GM21360 (cell line): Measurements from ENCODE around the gene FAM107B.

Source experiments
- ATAC-seq: cut with Tn5 transposase; IDR thresholded peaks from one replicate; pipeline ENCODE4 v1.9.1; 2021; ENCODE audit warnings: mild to moderate bottlenecking, moderate library complexity; ENCODE audit not compliant: unreplicated experiment

The FAM107B gene

GRCh38 chr10:14779001-14779651 is 4.4 kb upstream of the FAM107B start:
- ATAC-seq: no peak

GRCh38 chr10:14776546-14776945 is 1.8 kb upstream of the FAM107B start:
- no peak for ATAC-seq

DNA sequence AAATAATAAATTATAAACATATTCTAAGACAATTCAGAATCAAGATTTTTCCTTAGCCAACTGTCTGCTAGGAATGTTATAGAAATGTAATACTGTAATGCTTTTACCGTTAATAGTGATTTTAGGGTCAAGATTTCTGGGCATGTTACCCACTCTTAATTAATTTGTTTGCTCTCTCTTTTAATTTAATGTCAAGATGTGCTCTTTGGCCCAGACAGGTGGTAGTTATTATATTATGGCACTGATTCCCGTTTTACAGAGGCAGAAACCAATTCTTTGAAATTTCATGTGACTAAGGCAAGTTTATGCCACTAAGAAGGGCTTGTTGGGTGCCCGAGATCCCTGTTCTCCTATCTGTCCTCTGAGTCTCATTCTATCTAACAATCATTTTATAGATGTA is 959 bp upstream of the FAM107B start:
- no peak for ATAC-seq

DNA sequence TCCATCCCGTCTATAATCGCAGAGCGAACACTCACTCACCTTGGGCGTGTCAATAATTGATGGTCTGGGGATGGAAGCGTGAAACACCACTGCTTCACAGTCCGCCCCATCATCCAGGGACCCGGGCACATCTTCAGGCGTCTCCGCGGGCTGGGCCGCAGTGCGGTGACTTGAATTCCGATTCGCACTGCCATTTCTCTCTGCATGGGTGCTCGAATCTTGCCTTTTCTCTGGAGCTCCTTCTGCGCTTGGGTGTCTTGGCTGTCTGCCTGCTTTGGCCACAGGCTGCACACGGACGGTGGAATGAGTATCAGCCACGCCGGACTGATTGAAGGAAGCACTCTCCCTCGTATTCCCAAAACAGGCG is 500 bp downstream of the FAM107B start:
- ATAC-seq: no peak

DNA sequence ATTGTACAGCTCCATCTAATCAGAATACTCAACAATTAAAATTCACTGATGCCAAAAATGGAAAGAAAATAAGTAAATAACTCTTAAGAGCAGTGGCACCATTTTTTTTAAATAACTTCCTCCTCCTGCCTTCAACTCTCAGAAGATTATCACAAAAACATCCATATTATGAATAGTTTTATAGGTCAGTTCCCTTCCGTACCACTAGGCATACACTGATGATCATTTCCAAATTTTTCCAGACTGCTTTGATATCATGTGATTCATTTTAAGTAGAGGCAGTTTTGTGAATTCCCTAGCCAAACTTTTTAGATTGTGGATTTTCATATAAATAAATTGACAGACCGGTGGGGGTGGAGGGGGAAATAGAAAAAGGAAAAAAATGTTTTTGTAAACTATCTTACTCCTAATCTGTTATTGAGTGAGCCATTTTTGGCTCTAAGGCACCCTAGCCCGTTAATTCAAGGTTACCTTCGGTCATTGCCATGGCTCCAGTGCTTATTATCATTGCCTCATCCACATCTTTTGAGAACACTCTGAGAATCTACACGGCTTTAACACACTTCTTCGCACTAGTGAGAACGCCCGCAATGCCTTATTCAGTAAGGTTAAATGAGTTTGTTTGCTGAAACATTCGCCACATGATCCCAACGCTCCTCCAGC is 1.0 kb downstream of the FAM107B start:
- ATAC-seq: no peak

- no peak for ATAC-seq
These were observed 2.3 kb downstream of the FAM107B start for GRCh38 chr10:14772399-14772798.

DNA sequence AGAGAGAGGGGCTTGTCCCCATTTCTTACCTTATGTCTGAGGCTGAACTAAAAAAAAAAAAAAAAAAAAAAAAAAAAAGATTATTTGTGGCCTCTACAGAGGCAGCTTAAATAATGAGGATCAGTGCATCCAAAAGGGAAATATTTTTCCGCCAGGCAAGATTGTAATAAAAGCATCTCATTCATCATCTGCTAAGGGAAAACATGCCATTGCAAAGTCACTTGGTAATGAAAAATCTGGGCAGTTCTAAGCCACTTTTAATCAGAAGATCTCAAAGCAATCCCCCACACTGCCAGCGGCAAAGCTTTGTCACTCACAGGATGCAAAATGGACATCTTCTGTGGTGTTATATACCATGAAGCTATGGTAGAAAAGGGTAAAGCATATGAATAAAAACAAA is 3.8 kb downstream of the FAM107B start:
- ATAC-seq: no peak

- ATAC-seq: no peak
These were observed 13.3 kb downstream of the FAM107B start for GRCh38 chr10:14761372-14761771.

DNA sequence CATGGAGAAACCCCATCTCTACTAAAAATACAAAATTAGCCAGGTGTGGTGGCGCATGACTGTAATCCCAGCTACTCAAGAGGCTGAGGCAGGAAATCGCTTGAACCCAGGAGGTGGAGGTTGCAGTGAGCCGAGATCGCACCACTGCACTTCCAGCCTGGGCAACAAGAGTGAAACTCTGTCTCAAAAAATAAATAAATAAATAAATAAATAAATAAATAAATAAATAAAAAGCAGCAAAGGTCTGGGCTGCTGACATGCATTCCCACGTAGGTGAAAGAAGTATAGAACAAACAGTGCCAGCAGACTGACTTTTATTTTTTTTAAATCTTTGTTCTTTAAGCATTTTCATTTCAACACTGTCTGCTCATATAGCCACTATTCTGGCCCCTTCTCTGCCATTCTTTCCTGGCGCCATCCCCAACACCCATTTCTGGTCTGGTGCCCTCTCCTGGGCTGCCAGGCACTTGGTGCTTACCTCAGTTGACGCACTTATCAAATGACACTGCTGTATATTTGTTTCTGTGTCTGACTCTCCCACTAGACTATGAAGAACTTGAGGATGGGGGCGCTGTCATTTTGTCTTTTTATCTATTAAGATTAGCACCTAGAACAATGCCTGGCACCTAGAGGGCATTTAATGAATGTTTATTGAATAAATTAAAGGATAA is 15.6 kb downstream of the FAM107B start:
- ATAC-seq: no peak

DNA sequence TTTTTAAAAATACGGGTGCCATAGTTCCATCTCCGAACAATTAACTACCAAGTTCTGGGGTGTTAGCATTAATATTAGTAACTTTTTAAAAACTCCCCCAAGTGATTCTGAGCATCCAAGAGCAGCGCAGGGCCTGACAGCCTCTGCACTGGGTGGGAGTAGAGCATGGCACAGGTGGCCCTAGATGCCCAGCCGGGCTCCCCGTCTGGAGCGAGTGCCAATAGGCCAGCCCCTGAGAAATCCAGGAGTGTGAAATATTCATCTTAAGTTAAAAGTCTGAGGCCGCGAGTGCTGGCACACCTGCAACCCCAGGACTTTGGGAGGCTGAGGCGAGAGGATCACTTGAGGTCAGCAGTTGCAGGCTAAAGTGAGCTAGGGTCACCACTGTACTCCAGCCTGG is 16.2 kb downstream of the FAM107B start:
- ATAC-seq: no peak

DNA sequence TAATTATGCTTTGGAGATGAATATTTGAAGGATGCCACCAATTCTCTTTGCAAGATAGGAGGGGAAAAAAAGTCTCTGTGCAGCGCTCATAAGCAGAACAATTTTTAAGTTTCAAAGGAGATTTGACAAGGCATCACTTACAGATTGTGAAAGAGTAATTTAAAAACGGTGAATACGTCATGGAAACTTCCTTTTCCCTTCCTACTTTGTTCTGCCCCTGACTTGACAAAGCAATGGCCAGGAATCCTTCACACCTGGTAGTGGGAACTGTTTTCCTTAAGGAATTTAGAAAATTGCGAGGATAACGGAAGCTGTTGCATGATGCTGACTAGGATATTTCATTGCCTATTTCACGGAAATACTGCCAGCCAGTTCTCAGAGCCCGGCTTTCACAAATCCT is 16.7 kb downstream of the FAM107B start:
- ATAC-seq: no peak

DNA sequence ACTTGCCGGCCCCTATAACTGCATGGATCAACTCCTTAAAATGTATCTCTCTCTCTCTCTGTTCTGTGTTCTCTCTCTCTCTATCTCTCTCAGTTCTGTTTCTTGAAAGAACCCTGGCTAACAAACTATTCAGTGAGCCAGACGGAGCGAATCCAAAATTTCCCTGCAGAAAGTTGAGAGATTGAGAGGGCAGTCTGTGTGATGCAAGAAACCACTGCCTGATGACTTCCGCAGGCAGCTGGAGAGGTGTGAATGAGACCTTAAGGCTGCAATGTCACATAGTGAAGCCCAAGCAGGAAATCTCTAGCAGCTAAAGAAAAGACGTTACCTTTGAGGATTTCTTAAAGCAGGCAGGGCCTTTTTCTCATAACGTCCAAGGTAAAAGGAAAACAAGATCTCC is 17.3 kb downstream of the FAM107B start:
- no peak for ATAC-seq

- no peak for ATAC-seq
These were observed 21.3 kb downstream of the FAM107B start for GRCh38 chr10:14753441-14753840.

DNA sequence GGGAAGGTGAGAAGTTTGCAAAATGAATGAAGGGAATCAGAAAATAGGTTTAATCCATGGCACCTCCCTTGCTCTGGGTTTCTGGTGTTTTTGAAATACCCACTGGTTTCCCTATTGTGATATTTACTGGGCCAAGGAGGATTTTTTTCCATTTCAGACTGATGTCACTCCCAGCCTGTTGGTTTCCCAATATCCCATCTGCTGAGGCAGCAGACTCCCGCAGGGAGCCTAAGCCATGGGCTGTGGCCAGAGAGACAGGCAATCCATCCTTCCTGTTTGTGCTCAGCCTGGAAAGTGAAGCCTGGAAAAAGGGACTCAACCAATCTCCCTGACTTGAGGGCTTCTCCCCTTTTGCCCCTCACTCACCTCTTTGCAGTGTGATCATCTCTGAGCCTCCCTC is 22.8 kb downstream of the FAM107B start:
- no peak for ATAC-seq

DNA sequence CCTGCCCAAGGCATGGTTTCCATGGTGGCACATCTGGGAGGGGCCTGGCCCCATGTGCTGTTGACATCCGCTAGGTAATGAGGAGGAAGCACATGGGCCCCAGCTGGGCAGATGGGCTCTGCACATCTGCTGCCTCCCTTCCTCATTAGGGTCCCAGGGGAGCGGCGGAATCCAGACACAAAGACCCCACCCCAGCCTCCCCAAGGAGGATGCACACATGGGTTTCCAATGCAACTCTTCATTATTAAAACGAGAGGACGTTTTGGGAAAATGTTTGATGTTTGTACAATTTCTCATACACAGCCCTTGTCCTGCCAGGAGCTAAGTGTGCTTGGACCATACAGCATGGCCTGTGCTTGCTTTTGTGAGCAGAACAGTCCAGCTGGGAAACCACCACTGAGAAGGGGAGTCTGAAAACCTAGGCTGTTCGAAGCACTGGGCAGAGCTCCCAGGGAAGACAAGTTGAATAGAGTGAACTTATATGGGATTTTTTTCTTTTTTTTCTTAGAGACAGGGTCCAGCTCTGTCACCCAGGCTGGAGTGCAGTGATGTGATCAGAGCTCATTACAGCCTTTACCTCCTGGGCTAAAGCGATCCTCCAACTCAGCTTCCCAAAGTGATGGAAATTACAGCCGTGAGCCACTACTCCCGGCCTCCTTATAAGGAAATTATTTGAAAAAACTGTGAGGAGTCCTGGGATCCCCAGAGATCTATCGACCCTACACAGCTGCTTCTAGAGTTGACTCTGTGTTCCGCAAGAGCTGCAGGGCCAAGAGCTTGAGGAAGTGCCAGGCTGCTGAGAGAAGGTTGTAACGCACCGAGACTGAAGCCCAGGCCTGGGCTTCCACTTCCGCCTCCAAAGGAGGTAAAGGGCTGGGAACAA is 23.4 kb downstream of the FAM107B start:
- ATAC-seq: no peak

DNA sequence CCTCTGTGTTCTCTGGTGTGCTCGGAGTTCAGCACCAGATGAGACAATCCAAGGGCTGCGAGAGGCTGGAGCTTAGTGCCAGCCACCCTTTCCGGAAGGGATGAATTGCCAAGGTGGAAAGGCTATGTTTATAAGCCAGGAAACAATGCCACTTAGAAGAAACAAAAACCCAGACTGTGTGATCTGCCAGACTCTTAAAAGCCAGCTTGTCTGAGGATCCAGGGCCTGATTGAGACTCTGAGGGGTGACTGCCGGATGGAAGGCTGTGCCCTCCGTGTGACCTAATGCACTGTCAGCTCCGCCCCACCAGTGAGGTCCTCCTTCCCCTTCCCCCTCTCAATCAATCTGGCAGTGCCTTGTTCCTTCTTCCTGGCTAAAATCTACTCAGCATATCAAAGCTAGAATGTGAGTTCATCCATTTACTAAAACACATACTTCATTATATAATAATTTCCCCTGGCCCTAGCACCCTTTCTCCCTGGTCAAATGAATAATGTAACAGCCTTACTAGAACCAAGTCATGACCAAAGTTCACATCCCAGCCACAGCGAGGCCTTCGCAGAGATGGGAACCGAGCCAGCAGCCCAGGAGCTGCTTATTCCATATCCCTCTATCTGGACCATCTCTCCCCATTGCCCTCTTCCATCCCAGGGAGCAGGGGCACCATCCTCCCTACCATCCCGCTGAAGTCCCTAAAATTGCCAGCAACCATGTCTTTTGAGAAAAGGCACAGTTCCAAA is 25.5 kb downstream of the FAM107B start:
- no peak for ATAC-seq

DNA sequence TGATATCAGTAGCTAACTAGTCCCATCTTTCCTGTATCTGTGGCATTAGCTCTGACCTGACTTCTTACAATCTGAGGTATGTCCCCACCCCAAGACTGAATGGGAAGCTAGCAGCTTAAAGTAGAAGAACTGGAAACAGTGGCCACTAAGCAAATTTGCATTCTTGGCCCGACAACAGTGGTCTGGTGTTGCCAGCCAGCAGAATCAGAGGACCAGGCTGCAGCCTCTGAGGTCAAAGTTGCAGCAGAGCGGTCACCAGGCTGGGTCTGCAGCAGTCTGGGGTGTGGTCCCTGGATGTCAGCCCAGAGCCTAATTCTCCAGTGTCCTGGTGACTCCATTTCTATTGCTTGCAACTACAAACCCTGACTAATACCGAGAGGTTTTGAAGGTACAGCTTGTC is 26.3 kb downstream of the FAM107B start:
- no peak for ATAC-seq

DNA sequence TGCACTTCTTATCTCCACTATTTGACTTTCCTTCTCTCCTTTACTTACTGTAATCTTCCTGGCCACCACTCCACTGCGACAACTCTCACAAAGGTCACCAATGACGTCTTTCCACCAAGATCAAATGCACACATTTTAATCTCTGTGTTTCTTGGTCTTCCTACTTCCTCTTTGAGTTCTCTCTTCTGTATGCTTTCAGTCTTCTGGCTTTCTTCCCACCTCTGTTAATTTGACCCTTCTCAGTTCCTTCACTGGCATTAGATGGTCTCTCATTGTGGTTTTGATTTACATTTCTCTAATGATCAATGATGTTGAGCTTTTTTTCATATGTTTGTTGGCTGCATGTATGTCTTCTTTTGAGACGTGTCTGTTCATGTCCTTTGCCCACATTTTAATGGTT is 31.9 kb downstream of the FAM107B start:
- ATAC-seq: peak; percentile 81

- ATAC-seq: peak; percentile 13
These were observed 32.3 kb downstream of the FAM107B start for GRCh38 chr10:14742382-14742781.

- ATAC-seq: no peak
These were observed 33.9 kb downstream of the FAM107B start for GRCh38 chr10:14740684-14741247.
